Activated CD4-positive, CD25-positive, alpha-beta regulatory T cell treated with anti-CD3 and anti-CD28 coated beads, Interleukin-2, amount 50 U/mL, for 72 hours (primary cell): Measurements from ENCODE around the gene PRKD1.
"Not testable (repeated sequence)": the region's sequence is repeated elsewhere in the genome, so short reads cannot be mapped to it uniquely, and the experiment has no call there.

Experiments
- DNase-seq: peaks from one replicate; pipeline ENCODE4 v3.0.0; 2021

Gene PRKD1

DNA sequence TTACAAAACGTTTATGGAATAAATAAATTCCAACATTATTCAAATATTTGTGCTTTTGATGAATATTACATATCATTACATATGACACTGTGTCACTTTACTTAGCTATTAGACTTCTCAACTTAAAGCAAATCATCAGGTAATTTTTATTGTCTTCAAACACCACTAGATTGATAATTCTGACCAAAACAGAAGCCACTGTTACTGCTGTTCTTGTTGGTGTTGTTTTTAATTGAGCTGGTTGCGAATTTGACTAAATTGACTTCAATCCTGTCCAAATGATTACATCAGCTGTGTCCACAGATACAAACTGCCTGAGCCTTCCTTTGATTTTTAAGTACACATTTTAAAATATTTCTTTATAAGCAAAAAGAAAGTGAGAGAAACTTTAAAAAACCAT lies 29.2 kb downstream of the PRKD1 start:
- no peak for DNase-seq

DNA sequence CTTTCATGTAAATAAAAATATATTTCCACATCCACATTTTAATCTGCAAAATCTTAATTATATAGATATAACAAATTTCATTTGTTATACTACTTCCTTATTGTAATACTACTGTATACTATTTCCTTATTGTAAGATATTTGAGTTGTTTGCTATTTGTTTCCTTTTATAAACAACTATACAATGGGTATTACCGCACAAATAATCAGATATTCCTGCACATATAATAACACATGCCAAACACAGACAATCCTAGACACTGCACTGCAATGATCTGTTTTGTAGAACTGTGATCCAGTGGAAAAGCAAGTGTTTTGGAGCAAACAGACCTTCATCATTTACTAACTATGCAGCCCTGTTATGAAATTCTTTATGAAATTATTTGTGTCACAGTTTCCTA lies 30.5 kb downstream of the PRKD1 start:
- no peak for DNase-seq

DNA sequence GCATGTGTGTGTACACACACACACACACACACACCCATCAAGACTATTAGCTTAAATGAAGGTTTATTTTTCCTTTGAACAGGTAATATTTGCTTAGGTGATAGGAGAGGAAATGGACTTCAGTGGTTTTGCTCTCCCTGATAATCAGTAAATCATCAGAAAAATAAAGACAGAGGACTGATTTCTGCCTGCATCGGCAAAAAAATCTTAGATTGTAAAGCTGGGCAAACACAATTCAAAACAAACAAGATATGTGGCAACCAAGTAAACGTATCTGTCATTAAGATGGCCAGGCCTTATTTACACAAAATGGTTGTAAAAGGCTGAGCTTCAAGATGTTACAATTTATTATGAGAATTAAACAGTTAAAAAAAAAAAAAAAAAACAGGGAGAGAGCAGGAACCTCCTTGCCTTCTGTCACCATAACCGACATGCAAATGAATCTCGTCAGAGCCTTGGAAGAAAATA lies 31.3 kb downstream of the PRKD1 start:
- DNase-seq = no peak

DNA sequence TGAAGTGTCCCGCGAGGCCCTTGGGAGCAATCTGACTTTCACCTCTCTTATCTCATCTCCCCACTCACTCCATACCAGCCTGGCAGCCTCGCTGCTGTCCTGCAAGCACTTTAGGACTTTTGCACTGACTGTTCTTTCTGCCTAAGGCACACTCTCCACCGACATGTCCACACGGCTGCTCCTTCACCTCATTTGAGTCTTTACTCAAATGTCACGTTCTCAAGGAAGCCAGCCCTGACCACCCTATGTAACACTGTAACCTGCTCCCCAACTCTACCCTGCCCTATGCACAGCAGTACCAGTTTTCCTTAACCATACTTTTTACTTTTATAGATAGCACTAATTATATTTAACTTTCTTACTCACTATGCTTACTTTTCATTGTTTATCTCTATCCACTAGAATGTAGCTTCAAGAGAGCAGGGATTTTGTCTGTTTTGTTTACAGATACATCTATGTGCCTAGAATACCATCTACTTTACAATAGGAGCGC lies 32.0 kb downstream of the PRKD1 start:
- no peak for DNase-seq

DNA sequence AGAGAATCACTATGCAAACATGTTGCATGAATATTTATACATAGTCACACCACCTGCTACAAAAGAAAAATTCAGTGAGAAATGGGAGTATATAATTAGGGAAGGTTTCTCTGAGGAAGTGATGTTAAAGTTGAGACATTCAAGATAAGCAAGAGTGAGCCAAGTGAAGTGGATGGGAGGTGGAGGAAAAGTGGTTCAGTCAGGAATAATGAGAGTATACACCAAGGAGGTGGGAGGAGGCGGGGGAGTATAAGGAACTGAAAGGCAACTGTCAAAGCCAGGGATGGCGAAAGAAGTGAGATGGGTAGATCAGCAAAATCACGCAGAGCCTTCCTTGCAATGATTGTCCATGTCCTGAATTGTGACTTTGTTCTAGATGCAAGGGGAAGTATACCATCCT lies 33.7 kb downstream of the PRKD1 start:
- no peak for DNase-seq

DNA sequence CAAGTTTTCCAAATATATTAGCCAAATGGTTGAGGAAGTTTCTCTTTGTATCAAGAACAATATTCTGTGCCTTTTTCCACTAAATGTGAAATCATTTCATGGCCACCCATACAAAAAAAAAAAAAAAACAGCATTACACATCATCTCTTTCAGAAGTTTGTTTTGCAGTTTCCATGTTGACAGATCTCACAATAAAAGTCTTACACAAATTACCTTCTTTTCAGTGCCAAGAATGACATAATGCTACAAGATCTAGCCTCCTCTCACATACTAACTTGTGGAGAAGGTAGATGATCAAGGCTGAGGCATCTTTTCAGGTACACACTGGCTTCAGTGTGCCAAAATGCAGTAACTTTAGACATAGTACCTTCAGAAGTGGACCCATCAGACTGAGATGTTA lies 35.3 kb downstream of the PRKD1 start:
- DNase-seq = no peak

DNA sequence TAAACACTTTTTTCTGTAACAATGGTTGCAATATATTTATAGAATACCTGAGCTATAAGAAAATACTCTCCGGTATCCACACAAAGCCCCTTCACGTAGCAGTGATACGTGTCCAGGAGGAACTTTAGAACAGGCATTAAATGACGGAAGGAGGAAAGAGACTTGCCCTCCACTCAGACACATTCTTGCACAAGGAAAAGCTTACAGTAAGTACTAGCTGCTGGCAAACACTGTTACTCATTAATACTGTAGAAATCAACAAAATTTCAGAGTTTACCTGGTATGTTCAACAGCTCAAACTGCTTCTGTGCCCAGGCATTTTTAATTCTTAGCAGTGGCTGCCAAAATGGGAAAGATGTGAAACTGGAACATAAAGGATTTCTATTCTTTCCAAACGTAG lies 41.7 kb downstream of the PRKD1 start:
- no peak for DNase-seq

DNA sequence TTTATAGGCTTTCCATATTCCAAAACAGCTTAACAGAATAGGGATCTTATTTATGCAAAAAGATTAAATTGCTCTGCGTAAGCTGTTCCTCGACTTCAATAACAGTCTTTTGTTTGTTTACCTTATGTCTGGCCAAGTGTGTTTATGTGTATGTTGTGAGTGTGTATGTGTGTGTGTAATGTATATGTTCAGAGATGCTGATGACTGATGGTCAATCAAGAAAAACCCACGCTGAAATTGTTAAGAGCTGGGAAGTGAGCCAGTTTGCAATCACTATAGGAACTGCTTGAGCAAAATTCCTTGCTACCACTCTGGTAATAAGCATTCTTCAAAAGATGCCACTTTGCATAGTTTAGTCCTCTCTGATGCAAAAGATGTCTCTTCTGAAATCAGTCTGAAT lies 59.6 kb downstream of the PRKD1 start:
- no peak for DNase-seq

DNA sequence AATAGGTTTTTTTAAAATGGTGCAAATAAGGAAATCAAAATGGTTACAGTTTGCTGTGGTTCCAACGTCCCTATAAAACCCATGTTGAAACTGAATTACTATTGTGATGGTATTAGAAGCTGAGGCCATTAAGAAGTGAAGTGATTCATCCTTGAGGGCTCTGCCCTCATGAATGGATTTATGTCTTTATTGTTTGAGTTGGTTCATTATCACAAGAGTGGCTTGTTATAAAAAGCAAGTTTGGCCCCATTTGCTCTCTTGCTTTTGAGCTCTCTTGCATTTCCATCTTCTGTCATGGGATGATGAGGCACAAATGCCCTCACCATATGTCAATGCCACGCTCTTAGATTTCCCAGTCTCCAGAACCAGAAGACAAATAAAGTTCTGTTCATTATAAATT lies 62.3 kb downstream of the PRKD1 start:
- DNase-seq = no peak

DNA sequence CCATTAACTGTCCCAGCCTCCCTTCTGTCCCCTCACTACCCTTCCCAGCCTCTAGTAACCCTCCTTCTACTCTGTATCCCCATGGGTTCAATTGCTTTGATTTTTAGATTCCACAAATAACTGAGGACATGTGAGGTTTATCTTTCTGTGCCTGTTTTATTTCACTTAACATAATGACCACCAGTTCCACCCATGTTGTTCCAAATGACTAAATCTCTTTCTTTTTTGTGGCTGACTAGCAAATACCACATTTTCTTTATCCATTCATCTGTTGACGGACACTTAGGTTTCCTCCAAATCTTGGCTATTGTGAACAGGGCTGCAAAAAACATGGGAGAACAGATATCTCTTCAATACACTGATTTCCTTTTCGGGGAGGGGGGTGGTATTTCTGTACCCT lies 65.7 kb downstream of the PRKD1 start:
- DNase-seq = no peak

DNA sequence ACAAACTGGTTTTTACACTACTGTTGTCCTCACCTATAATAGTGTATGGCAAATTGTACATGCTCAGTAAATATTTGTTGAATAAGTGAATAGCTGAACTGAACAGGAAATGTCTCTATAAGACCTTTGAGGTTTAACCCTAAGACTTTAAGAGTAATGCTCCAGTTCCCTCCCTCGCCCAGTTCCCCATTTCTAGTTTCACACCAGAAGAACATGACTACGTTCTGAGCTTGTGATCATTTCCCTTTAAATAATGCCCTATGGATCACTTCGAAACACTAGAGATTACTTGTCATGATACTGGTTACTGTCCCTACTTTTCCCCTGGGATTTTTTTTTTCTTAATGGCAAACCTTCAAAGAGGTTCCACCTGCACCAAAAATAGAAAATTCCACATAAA lies 69.3 kb downstream of the PRKD1 start:
- no peak for DNase-seq

DNA sequence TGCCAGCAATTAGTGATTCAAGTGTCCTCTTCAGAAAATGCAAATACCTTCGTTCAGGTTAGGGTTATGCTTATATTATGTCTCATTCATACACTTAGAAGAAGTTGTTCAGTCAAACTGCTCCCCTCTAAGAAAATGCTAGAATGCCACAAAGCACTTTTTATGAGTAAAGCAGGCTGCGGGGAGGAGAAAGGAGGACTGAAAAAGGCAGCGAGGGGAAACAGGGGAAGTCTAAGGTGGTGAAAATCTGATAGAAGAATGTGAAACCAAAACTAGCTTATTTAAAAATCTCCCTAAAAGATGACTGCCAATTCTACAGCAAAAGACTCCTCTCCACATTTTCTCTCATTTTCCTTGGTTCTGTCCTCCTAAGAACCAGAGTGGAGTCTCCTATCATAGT lies 70.1 kb downstream of the PRKD1 start:
- no peak for DNase-seq

DNA sequence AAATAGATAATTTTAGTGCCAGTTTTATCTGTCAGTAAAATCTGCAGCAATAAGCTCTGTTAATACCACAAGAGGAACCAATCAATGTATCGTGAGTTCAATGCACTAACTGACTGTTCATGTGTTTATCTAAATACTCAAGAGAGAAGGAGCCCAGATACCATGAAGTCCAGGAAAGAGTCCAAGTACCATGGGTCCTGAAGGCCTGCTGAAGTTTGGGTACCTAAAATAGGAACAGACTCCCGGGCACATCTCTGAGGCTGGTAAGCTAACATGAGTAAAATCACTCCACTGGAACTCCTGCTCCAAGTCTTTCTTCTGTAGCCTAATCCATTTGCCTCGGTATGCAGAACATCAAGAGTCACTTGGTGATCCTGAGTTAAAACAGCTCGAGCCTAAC lies 71.1 kb downstream of the PRKD1 start:
- no peak for DNase-seq

DNA sequence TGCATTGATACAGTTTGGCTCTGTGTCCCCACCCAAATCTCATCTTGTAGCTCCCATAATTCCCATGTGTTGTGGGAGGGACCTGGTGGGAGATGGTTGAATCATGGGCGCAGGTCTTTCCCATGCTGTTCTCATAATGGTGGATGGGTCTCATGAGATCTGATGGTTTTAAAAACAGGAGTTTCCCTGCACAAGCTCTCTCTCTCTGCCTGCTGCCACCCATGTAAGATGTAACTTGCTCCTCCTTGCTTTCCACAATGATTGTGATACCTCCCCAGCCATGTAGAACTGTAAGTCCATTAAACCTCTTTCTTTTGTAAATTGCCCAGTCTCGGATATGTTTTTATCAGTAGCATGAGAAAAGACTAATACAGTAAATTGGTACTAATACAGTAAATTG lies 74.0 kb downstream of the PRKD1 start:
- not testable (repeated sequence) for DNase-seq

DNA sequence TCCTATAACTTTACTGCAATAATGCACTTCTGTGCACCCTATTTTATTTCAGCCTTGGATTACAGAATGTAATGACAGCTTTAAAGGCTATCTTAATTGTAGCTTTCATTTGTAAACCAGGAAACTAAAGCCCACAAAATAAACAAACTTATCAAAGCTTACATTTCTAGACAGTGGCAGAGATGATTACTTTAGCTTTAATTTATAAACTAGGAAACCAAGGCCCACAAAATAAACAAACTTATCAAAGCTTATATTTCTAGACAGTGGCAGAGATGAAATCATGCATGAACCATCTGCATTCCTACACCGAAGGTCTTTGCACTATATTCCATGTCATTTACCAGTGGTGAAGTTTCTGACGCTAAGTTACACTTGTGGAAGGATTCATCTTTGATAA lies 74.4 kb downstream of the PRKD1 start:
- no peak for DNase-seq

DNA sequence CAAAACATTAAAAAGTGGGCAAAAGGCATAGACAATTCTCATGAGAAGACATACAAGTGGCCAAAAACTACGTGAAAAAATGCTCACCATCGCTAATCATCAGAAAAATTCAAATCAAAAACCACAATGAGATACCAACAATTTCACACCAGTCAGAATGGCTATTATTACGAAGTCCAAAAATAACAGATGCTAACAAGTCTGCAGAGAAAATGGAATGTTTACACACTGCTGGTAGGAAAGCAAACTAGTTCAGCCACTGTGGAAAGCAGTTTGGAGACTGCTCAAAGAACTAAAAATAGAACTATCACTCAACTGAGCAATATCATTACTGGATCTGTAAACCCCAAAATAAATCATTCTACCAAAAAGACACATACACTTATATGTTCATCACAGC lies 76.2 kb downstream of the PRKD1 start:
- DNase-seq = no peak

DNA sequence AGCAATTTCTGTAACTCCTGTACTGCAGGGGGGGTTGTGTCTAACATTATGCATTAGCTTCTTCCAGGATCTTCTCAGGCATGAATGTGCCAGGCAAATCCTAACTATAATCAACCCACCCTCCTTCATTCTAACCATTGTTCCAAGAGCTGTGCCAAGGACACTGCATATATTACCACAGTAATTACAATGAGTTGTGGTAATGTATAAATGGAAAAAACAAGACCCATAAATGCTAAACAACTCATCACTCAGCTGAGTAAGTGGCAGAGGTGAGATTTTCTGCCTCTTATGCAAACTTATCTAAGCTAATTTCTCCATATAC lies 80.6 kb downstream of the PRKD1 start:
- no peak for DNase-seq

DNA sequence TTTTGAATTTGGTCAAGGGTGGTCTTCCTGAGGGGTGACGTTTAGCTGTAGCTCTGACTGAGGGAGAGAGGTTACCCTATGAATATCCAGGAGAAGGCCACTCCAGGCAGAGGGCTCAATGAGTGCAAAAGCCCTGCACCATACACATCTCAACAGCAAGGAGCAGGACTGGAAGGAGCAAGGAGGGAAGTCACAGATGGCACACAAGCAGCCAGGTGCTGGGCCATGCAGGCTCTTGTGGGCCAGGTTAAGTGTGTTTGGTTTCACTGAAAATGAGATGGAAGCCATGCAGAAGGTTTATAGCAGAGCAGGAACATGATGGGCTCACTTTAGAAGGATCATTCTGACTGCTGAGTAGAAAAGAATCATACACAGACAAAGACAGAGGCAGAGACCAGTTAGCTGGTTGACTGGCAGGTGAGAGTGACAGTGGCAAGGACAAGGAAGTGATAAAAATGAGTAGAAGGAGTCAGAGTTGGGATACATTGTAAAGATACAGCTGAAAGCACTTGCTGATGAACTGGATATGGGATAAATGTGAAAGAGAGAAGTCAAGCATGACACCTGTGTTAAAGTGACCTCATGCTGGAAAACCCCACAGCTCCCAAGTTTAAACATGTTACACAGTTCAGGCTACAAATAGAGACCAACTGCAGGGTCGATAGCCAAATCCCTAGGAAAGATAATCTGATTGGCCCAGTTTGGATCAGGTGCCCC lies 81.2 kb downstream of the PRKD1 start:
- DNase-seq = no peak

DNA sequence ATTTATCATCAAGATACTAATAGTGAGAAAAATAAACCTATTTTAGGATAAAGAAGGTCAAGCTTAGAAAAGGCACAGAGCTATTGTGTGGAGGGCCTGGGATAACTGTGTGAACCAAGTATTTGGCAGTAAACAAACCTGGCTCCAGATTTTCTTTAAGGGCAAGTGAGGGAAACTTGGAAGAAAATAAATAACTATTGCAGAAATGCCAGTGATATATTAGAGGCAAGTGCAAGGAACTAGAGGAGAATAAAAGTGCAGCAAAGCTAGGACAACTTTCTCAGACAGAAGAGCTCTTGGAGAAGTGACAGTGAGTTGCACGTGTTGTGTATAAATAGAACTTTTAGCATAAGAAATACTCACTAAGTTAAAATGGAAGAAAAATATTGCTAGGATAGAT lies 83.7 kb downstream of the PRKD1 start:
- no peak for DNase-seq

DNA sequence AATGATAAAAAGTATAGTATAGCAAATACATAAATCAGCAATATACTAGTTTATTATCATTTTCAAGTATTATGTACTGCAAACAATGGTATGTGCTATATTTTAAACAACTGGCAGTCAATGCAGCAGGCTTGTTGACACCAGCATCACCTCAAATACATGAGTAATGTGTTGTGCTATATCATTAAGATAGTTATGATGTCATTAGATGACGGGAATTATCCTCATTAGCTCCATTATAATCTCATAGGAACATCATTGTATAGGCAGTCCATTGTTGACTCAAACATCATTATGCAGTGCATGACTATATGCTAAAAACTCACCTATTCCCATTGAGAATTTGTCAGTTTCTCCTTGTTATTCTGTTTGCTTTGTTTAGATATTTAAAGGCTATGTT lies 85.4 kb downstream of the PRKD1 start:
- no peak for DNase-seq

DNA sequence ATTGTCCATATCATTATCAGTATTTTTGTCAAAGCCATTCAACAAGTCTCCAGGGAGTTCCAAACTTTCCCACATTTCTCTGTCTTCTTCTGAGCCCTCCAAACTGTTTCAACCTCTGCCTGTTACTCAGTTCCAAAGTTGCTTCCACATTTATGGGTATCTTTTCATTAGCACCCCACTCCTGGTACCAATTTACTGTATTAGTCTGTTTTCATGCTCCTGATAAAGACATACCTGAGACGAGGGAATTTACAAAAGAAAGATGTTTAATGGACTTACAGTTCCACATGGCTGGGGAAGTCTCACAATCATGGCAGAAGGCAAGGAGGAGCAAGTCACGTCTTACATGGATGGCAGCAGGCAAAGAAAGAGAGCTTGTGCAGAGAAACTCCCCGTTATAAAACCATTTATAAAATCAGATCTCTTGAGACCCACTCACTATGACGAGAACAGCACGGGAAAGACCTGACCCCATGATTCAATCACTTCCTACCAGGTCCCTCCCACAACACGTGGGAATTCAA lies 87.2 kb downstream of the PRKD1 start:
- DNase-seq = not testable (repeated sequence)

DNA sequence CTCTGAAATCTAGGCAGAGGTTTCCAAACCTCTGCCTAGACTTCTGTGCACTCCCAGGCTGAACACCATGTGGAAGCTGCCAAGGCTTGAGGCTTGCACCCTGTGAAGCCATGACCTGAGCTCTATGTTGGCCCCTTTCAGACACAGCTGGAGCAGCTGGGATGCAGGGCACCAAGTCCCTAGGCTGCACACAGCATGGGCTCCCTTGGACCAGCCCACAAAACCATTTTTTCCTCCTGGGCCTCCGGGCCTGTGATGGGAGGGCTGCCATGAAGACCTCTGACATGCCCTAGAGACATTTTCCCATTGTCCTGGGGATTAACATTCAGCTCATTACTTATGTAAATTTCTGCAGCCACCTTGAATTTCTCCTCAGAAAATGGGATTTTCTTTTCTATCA lies 88.0 kb downstream of the PRKD1 start:
- not testable (repeated sequence) for DNase-seq

DNA sequence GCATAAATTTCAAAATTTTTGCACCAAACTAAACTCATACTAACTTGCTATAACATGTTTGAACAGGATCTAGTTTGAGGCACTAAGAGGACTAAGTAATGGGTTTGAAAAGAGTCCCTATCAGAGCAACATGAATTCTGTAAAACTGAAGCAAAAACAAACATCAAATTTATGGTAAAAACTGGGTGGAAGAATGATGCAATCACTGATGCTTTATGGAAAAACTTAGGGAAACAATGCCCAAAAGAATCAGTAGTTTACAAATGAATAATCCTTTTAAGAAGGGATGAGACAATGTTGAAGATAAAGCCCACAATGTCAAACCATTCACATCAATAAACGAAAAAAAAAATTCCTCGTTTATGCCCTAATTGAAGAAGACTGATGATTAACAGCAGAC lies 88.9 kb downstream of the PRKD1 start:
- no peak for DNase-seq

DNA sequence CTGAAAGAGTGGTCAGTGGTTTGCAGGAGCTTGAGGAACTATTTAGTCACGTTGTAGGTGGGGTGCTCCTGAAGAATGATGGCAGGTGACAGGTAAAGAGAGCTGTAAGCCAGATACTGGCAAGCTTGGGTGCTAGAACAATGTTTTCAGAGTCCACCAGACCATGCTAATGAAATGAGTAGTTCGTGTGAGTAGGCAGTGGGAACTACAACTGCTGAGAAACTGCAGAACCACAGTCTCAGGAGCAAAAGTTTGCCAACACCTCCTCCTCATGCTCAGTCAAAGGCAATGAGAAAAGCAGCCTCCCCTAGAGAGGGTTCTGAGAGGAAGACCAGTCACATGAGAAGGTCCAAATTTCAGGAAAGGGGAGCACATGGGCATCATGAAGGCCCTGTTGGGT lies 91.3 kb downstream of the PRKD1 start:
- DNase-seq = no peak

DNA sequence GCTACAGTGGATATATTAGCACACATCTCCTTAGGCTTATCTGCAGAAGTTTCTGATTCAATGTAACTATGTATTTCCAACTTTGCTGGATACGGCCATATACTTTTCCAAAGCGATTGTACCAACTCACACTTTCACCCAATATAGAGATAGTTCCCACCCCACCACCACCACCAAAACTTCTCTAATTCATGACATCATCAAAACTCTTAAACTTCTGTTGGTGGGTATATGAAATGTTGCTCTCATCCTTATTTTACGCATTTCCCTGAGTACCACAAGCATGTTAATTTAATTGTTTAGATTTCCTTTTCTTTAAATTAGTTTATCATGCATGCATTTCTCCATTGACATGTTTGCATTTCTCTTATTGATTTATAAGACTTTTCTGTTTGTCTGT lies 95.6 kb downstream of the PRKD1 start:
- no peak for DNase-seq
